Measurements from ENCODE around the gene TBC1D30. TPM values are rescaled to one million over a fixed set of nuclear protein-coding genes. Genes with fewer than 3 reads are reported as not detected.
A peak's percentile ranks its signal among the peaks of the same experiment; 100 is the strongest.

TBC1D30 gene
- total and polyA plus RNA-seq, 2 donors from 2014 or later, result 4.2 to 8.7 TPM

- H3K4me1 ChIP-seq (ENCODE audit: control insufficient read depth in 2 of 3, insufficient read depth in 2 of 3, low read depth in 1 of 3, low read length in 3 of 3), result no peaks in the 10 kb centered on the region
- H3K27ac ChIP-seq (ENCODE audit: low read depth in 2 of 2, low read length in 2 of 2), result no peak overlapping the region
- H3K4me3 ChIP-seq (ENCODE audit: low read length in 3 of 3), result no peak overlapping the region
- no peak for TF ChIP-seq CTCF (IDR thresholded peaks at IDR 0.05; ENCODE audit: borderline replicate concordance, extremely low read depth, insufficient read depth)
- peak in 1 of 5 donors; percentile 13 for DNase-seq
- intact Hi-C loops (cut with DNase I), result no loop called here
- no peaks in the 10 kb centered on the region for H3K27me3 ChIP-seq (ENCODE audit: control insufficient read depth, insufficient read depth, low read length)
- no peaks in the 10 kb centered on the region for H3K36me3 ChIP-seq (ENCODE audit: control insufficient read depth in 2 of 3, insufficient read depth in 3 of 3, low read length in 3 of 3)
- no peaks in the 10 kb centered on the region for H3K9me3 ChIP-seq (ENCODE audit: control insufficient read depth in 2 of 3, insufficient read depth in 1 of 3, low read length in 3 of 3)
- no peak overlapping the region for H3K9ac ChIP-seq (ENCODE audit: low read length in 3 of 3)
- no peak for FAIRE-seq
Measured at GRCh38 chr12:64903479-64904152, 79.2 kb downstream of the TBC1D30 start.

- no peak overlapping the region for H3K4me3 ChIP-seq (ENCODE audit: low read length in 3 of 3)
- no peaks in the 10 kb centered on the region for H3K36me3 ChIP-seq (ENCODE audit: control insufficient read depth in 2 of 3, insufficient read depth in 3 of 3, low read length in 3 of 3)
- H3K9ac ChIP-seq (ENCODE audit: low read length in 3 of 3), result no peak overlapping the region
- H3K4me1 ChIP-seq (ENCODE audit: control insufficient read depth in 2 of 3, insufficient read depth in 2 of 3, low read depth in 1 of 3, low read length in 3 of 3), result no peaks in the 10 kb centered on the region
- no peaks in the 10 kb centered on the region for H3K27me3 ChIP-seq (ENCODE audit: control insufficient read depth, insufficient read depth, low read length)
- FAIRE-seq (no peak), DNase-seq (no peak)
- no peaks in the 10 kb centered on the region for H3K9me3 ChIP-seq (ENCODE audit: control insufficient read depth in 2 of 3, insufficient read depth in 1 of 3, low read length in 3 of 3)
- H3K27ac ChIP-seq (ENCODE audit: low read depth in 2 of 2, low read length in 2 of 2), result no peak overlapping the region
- intact Hi-C loops (cut with DNase I), result no loop called here
- no peak for TF ChIP-seq CTCF (IDR thresholded peaks at IDR 0.05; ENCODE audit: borderline replicate concordance, extremely low read depth, insufficient read depth)
Measured at GRCh38 chr12:64907097-64907496, 82.7 kb downstream of the TBC1D30 start.

- no peak overlapping the region for H3K9ac ChIP-seq (ENCODE audit: low read length in 3 of 3)
- no peak overlapping the region for H3K4me3 ChIP-seq (ENCODE audit: low read length in 3 of 3)
- TF ChIP-seq CTCF (IDR thresholded peaks at IDR 0.05; ENCODE audit: borderline replicate concordance, extremely low read depth, insufficient read depth), result no peak
- no peaks in the 10 kb centered on the region for H3K9me3 ChIP-seq (ENCODE audit: control insufficient read depth in 2 of 3, insufficient read depth in 1 of 3, low read length in 3 of 3)
- intact Hi-C loops (cut with DNase I), result no loop called here
- DNase-seq (no peak), FAIRE-seq (no peak)
- no peaks in the 10 kb centered on the region for H3K27me3 ChIP-seq (ENCODE audit: control insufficient read depth, insufficient read depth, low read length)
- no peak overlapping the region for H3K27ac ChIP-seq (ENCODE audit: low read depth in 2 of 2, low read length in 2 of 2)
- H3K36me3 ChIP-seq (ENCODE audit: control insufficient read depth in 2 of 3, insufficient read depth in 3 of 3, low read length in 3 of 3), result no peaks in the 10 kb centered on the region
- peaks cover 0 to 3% (median 0%) of the 10 kb centered on the region in 3 donors for H3K4me1 ChIP-seq (ENCODE audit: control insufficient read depth in 2 of 3, insufficient read depth in 2 of 3, low read depth in 1 of 3, low read length in 3 of 3)
Measured at GRCh38 chr12:64909124-64909523, 84.7 kb downstream of the TBC1D30 start.

- TF ChIP-seq CTCF (IDR thresholded peaks at IDR 0.05; ENCODE audit: borderline replicate concordance, extremely low read depth, insufficient read depth), result no peak
- Histone ChIP-seq H3K9me3 (ENCODE audit: control insufficient read depth in 2 of 3, insufficient read depth in 1 of 3, low read length in 3 of 3) (no peaks in the 10 kb centered on the region), H3K4me1 (ENCODE audit: control insufficient read depth in 2 of 3, insufficient read depth in 2 of 3, low read depth in 1 of 3, low read length in 3 of 3) (peaks cover 0 to 3% (median 0%) of the 10 kb centered on the region in 3 donors), H3K4me3 (ENCODE audit: low read length in 3 of 3) (no peak overlapping the region), H3K9ac (ENCODE audit: low read length in 3 of 3) (no peak overlapping the region), H3K27ac (ENCODE audit: low read depth in 2 of 2, low read length in 2 of 2) (no peak overlapping the region), H3K27me3 (ENCODE audit: control insufficient read depth, insufficient read depth, low read length) (no peaks in the 10 kb centered on the region), H3K36me3 (ENCODE audit: control insufficient read depth in 2 of 3, insufficient read depth in 3 of 3, low read length in 3 of 3) (no peaks in the 10 kb centered on the region)
- peak in 1 of 5 donors; percentile 23 for DNase-seq
- no peak for FAIRE-seq
- intact Hi-C loops (cut with DNase I), result no loop called here
Measured at GRCh38 chr12:64911081-64911480, 86.6 kb downstream of the TBC1D30 start.
